ENCODE measurements around the gene MAPK8. TPM values are rescaled to one million over a fixed set of nuclear protein-coding genes. Genes with fewer than 3 reads are reported as not detected.

MAPK8 gene
- polyA plus RNA-seq, 4 donors, result 62.9 to 82.5 (median 81.1) TPM

Other genes starting within 250 kb of the MAPK8 start
- under 1 TPM; 0.58 to 0.89 (median 0.77) TPM for gene FRMPD2, start 32.0 kb upstream of the MAPK8 start, polyA plus RNA-seq (ENCODE audit: insufficient read length in 4 of 4)

Measured in right renal pelvis (tissue), 4 donors.